Skin epidermis (tissue), 12 donors: ENCODE data around the gene VWCE.
A peak's percentile ranks its signal among the peaks of the same experiment; 100 is the strongest.

Experiments used
- H3K27ac ChIP-seq, 21 experiments: fragments of 200-600 bp; sonication (generic) in 11 of 21; one replicate each; pipeline ENCODE4 v1.5.0; 2020; ENCODE audit warnings: mild to moderate bottlenecking in 3 of 21, inconsistent platforms in 2 of 21, moderate library complexity in 2 of 21
- H3K4me3 ChIP-seq, 7 experiments: fragments of 200-600 bp; sonication (generic) in 2 of 7; one replicate each; pipeline ENCODE4 v1.5.0; 2020; ENCODE audit warnings: inconsistent platforms in 2 of 7, mild to moderate bottlenecking in 2 of 7, moderate library complexity in 1 of 7

VWCE gene

GRCh38 chr11:61331651-61332050, 36.5 kb upstream of the VWCE start:
- H3K4me3 ChIP-seq: peak overlapping the region; percentile 69 to 96 (median 89)
- peak overlapping the region in 10 of 21 experiments; percentile 94 to 99 (median 97) for H3K27ac ChIP-seq

GRCh38 chr11:61329871-61330270, 34.8 kb upstream of the VWCE start:
- Histone ChIP-seq H3K27ac (no peak overlapping the region), H3K4me3 (no peak overlapping the region)

DNA sequence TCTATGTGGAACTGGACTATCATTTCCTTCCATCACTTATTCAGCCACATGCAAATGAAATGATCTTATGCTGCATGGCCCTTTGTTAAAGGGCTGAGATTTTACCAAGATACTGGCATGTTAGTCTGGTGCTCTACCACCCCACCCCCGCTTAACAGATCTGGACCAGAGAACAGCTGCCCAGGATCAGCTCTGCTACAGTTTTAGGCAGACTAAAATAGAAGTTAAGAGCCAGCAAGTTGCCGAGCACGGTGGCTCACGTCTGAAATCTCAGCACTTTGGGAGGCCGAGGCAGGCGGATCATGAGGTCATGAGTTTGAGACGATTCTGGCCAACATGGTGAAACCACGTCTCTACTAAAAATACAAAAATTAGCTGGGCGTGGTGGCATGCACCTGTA, 33.2 kb upstream of the VWCE start:
- Histone ChIP-seq H3K4me3 (no peak overlapping the region), H3K27ac (no peak overlapping the region)

DNA sequence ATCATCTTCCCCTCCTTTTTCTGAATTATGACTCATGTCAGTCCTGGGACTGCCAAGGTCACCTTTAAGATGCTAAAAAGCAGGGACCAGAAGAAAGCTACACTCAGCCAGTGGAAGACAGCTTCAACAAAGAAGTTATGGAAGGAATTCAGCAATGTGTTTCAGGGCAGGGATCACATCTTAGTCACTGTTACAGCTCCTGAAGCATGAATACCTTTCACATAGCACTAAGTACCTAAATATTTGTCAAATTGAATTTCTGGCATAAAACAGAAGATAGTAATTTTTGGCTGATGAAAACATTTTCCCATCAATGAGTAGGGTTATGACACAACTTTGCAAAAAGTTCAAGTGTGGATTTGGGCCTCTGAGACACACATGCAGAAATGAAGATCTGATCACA, 32.6 kb upstream of the VWCE start:
- H3K27ac ChIP-seq: peak overlapping the region in 1 of 21 experiments; percentile 14
- no peak overlapping the region for H3K4me3 ChIP-seq

DNA sequence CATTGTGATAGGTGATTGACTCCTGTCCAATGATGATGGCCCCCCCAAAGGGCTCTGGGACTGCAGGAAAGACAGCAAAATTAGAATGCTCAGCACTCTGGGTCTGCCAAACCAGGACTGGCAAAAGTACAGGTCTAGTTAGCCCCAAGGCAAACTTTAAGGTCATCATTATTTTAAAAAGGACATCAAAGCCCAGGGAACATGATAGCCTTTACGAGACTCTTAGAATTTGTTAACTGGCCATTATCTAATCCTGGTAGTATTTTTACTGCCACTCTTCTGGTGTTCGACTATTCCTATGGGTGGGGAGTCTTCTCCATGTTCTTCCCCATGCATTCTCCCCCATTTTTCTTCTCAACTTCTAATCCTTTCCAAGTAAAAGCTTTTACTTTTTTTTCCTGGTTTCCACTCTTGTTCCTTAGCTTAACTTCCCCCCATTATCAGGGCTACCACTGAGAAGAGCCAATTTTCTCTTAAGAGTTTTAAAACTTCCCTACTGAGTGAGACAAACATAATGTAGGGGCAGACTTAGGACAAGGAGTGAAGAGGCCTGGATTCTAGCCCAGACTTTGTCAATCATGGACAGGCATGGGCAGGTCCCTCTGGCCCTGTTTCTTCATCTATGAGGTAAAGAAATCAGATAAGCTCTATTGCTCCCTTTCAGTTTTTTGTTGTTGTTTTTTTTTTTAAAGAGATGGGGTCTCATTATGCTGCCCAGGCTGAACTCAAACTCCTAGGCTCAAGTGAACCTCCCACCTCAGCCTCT, 30.7 kb upstream of the VWCE start:
- H3K27ac ChIP-seq: peak overlapping the region in 2 of 21 experiments; percentile 26 to 36
- H3K4me3 ChIP-seq: no peak overlapping the region

DNA sequence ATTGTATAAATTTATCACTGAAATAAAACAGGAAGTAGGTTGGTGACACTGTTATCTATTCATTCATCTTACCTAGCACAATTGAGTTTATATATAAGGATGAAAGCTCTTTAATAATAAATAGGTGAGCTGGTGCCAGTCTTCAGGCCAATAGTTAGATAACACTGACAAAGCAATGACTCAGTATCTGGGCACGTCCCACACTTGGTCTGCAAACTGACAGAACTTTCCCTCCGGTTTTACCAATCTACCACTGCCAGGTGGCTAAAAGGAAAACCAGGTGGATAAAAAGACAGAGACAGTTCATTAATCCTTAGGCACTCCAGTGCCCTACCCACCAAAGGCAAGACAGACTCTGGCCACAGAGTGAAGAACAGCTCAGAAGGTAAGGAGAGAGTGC, 20.1 kb upstream of the VWCE start:
- H3K4me3 ChIP-seq: no peak overlapping the region
- H3K27ac ChIP-seq: peak overlapping the region in 1 of 21 experiments; percentile 15

- Histone ChIP-seq H3K27ac (no peak overlapping the region), H3K4me3 (no peak overlapping the region)
Measured at GRCh38 chr11:61310749-61311148, 15.6 kb upstream of the VWCE start.

- Histone ChIP-seq H3K27ac (no peak overlapping the region), H3K4me3 (no peak overlapping the region)
Measured at GRCh38 chr11:61309739-61310138, 14.6 kb upstream of the VWCE start.

DNA sequence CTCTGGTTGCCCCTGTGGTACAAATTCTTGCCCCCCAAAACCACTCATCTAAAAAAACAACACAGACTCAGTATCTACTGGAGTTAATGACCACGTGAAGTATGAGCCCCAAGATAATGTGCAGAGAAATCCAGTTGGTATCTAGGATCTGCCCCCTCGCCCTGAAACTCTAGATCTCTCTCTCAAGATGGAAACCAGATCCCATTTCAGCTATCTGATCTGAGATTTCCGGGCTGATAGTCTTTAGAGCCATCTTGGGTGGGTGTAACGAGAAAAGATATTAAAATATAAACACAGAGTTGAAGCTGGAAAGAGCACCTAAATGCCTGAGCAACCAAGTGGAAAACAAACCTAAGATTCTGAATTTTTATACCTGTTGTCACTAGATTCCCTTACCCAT, 14.0 kb upstream of the VWCE start:
- Histone ChIP-seq H3K4me3 (no peak overlapping the region), H3K27ac (no peak overlapping the region)

- Histone ChIP-seq H3K27ac (no peak overlapping the region), H3K4me3 (no peak overlapping the region)
Measured at GRCh38 chr11:61307354-61307753, 12.2 kb upstream of the VWCE start.

DNA sequence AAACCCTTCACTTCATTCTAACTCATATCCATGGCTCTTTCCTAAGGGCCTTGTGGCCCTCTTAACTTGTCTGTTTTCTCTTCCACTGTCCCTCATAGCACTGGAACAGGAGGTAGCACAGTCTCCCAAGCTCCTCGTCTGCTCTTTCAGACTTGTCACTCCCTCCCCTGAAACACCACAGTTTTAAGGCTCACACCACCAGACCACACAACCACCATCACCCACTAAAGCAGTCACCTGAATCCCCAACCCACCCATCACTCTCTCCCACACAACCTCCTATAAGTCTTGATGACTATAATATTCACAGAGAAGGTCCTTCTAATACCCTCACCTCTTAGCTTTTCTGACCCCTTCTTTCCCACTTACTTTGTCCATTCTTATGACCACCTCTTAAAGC, 11.1 kb upstream of the VWCE start:
- H3K4me3 ChIP-seq: no peak overlapping the region
- no peak overlapping the region for H3K27ac ChIP-seq

- no peak overlapping the region for H3K4me3 ChIP-seq
- no peak overlapping the region for H3K27ac ChIP-seq
Measured at GRCh38 chr11:61305417-61305816, 10.3 kb upstream of the VWCE start.

GRCh38 chr11:61303725-61304124, 8.6 kb upstream of the VWCE start:
- Histone ChIP-seq H3K4me3 (no peak overlapping the region), H3K27ac (no peak overlapping the region)

GRCh38 chr11:61302550-61302949, 7.4 kb upstream of the VWCE start:
- Histone ChIP-seq H3K27ac (no peak overlapping the region), H3K4me3 (no peak overlapping the region)

DNA sequence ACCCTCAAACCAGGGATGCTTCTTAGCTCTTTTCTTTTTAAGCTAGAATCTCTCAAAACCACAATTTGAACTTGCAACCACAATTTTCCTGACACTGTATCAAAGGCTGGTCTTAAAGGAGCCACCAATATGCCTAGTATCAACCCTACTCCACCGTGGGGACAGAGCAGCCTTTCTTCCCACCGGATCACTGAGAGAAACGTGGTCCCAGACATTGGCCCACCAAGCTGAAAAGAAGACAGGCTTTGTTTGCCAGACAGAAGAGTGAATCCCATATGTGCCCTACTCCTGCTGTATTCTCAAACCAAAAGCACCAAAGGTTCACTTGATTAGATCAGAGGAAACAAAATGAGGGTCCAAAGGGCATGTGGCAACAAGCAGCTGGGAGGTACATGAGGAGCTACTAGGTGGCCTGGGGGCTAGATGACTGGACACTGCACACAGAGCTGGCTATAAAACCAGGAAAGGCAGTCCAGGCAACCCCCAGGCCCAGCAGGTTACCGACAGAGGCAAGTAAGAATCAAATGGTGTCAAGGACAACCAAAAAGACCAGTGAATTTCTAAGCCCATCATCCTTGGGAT, 3.6 kb upstream of the VWCE start:
- Histone ChIP-seq H3K4me3 (no peak overlapping the region), H3K27ac (peak overlapping the region in 11 of 21 experiments; percentile 6 to 82 (median 37))

- H3K4me3 ChIP-seq: no peak overlapping the region
- peak overlapping the region in 6 of 21 experiments; percentile 31 to 82 (median 58) for H3K27ac ChIP-seq
Measured at GRCh38 chr11:61297746-61298145, 2.6 kb upstream of the VWCE start.

DNA sequence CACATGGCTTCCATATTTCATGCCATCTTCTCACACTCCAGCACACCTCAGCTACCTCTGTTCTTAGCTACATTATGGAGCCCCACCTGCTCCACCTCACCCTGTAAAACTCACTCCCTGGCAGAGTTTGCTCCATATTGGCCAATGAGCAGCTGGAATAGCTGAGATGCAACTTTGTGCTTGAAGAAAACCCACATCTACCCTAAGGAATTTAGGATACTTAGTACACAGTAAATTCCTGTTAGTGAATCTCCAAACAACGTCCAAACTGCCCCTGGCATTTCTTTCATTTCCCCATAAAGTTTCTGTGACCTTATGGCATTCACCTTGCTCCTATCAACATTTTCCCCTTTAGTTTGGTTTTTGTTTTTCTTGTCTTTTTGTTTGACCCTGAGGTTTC, 2.2 kb upstream of the VWCE start:
- H3K27ac ChIP-seq: peak overlapping the region in 5 of 21 experiments; percentile 31 to 82 (median 60)

DNA sequence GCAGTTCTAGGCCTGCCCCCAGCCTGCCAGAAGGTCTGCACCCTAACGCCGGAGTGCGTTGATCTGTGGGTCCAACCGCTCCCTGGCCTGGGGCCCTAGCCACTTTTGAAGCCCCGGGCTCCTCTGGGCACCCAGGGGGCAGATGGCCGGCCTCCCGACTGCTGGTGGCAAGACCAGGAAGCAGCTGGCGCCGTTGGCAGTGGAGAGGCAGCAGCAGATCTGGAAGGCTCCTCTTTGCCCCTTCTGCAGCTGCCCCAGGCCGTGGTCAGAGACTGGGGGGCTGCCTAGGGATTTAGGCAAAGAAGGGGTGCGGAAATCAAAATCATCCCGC, 445 bp upstream of the VWCE start:
- Histone ChIP-seq H3K27ac (peak overlapping the region in 10 of 21 experiments; percentile 1 to 85 (median 74)), H3K4me3 (peak overlapping the region in 6 of 7 experiments; percentile 35 to 56 (median 48))

More for the DNA sequence above, 2.2 kb upstream of the VWCE start:
- no peak overlapping the region for H3K4me3 ChIP-seq

DNA sequence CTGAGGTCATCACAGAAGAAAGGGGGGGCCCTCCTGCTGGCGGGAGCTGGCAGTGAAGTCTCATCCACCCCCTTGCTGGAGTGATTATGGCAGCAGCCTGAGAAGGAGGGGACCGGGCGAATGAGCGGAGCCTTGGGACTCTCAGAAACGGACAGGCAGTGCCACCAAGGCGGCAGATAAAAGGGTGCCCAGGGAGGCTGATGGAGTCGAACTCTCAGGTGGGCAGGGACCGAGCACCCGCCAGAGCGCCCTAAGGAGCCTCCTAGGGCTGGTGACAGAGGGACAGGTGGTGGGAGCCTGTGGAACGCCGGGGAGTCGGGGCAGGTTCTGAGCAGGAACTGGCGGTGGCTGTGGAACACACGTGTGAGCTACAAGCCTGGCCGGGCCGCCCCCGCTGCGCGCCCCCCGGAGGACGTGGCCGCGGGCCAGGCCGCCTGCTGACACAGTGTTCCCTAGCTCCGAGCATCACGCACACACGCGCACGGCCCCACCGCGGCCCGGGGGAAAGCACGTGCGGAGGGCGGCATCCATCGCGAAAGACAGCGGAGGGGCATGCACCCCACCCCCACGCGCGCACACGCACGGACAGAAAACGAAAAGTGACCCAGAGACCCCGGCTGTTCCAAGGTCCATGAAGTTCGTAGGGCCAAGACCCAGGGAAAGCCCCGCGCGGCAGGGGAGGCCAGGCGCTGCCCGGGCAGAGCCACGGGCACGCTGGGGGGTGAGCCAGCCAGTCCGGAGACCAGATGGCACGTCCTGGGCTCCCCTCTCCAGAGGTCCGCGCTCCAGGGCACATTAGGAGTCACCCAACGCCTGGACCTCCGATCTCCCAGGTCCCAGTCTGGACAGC, 1.0 kb downstream of the VWCE start:
- peak overlapping the region in 16 of 21 experiments; percentile 1 to 85 (median 69) for H3K27ac ChIP-seq
- peak overlapping the region; percentile 35 to 56 (median 50) for H3K4me3 ChIP-seq

DNA sequence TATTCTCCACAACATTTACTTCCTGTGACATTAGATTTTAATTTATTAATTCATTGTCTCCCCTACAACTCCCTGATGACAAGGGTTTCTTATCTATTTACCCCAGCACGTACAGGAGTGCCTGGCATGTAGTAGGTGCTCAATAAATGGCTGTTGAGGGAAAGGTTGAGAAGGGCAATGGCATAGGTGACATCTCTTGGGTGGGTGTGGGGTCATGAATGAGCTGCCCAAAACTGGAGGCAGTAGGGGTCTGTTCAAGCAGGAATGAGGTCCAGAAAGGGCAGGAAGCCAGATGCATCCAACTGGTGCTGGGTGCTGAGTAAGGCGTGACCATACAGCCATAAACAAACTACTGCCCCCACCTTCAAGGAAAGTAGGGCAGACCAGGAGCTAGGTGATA, 2.8 kb downstream of the VWCE start:
- no peak overlapping the region for H3K27ac ChIP-seq

More for the DNA sequence above, 2.8 kb downstream of the VWCE start:
- no peak overlapping the region for H3K4me3 ChIP-seq
